Epithelial cell of esophagus (primary cell): ENCODE results near the gene SLC7A5.
"Not testable (repeated sequence)": the region's sequence is repeated elsewhere in the genome, so short reads cannot be mapped to it uniquely, and the experiment has no call there.

Experiments used
- DNase-seq: peaks from one replicate; pipeline ENCODE4 v3.0.0; 2010; ENCODE audit warnings: low read depth
- H3K4me3 ChIP-seq: 2 replicates; pipeline ENCODE4 v1.5.1; 2011; ENCODE audit warnings: mild to moderate bottlenecking, low read length, control low read depth
- TF ChIP-seq, protein P1 (sequence below): IDR thresholded peaks from 2 replicates; pipeline ENCODE4 v1.5.1; 2011; ENCODE audit warnings: low read depth, mild to moderate bottlenecking, low read length, control low read depth, inconsistent platforms; ENCODE audit not compliant: insufficient read depth; ENCODE audit errors: missing control alignments

SLC7A5 gene

DNA sequence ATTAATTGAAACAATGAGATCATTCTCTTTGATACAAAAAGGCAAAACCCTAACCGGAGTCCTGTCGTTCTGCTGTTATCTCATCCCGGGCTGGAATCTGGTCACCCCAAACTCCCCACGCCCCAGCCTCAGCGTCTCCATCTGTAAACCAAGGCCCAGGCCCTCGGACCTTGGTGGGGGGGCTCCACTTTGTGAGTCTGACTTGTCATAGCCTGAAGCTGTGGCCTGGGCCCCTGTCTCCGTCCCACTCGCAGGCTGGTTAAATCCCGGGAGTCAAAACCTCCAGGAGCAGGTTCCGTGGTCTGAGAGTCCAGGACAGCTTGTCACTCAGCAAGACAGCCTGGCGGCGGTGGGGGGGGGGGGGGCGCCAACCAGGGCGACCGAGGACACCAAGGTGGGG lies 50.0 kb downstream of the SLC7A5 start:
- TF ChIP-seq, protein P1, sequence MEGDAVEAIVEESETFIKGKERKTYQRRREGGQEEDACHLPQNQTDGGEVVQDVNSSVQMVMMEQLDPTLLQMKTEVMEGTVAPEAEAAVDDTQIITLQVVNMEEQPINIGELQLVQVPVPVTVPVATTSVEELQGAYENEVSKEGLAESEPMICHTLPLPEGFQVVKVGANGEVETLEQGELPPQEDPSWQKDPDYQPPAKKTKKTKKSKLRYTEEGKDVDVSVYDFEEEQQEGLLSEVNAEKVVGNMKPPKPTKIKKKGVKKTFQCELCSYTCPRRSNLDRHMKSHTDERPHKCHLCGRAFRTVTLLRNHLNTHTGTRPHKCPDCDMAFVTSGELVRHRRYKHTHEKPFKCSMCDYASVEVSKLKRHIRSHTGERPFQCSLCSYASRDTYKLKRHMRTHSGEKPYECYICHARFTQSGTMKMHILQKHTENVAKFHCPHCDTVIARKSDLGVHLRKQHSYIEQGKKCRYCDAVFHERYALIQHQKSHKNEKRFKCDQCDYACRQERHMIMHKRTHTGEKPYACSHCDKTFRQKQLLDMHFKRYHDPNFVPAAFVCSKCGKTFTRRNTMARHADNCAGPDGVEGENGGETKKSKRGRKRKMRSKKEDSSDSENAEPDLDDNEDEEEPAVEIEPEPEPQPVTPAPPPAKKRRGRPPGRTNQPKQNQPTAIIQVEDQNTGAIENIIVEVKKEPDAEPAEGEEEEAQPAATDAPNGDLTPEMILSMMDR = no peak

DNA sequence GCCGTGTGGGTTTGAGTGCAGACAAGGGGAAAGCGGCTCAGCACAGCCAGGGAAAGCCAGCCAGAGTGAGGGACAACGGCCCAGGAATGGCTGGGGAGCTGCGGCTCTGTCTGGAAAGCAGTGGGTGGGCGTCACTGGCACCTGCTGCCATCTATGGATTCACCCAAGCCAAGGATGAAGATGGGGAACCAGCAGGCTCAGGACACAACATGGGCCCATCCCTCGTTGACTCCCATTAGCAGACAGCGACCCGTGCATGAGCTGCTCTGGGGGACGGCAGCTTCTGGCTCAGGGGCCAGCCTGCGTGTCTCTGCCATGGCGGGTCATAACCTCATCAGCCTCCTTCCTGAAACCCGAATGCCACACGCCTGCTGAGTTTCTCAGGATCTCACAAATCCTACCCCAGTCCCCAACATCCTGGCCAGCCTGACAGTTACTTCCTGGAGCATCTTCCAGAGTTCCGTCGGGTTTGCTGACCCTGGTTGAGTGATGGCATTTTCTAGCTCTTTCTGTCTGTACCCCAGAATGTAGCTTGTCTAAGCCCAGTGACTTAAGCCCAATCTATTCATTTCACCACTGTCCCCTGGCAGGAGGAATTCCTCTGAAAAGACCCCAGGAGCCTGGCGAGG lies 50.7 kb downstream of the SLC7A5 start:
- no peak for DNase-seq
- TF ChIP-seq, protein P1 = no peak
- no peak overlapping the region for H3K4me3 ChIP-seq

More for the DNA sequence above, 50.0 kb downstream of the SLC7A5 start:
- DNase-seq = no peak
- H3K4me3 ChIP-seq = no peak overlapping the region

DNA sequence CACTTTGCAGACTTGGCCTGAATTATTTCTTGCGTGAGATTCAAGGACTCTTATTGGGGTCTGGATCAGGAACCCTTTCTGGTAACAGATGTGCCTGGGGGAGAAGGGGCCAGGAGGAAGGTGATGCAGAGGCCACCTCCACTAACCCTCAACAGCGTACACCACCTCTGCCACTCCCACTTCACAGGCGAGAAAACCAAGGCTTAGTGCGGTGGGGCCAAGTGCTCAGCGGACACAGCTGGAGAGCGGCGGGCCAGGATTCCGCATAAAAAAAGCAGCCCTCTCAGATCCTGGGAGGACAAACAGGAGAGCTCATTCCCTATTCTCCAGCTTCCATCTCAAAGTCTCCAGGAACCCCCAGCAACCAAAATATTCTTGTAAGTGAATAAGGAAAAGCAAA lies 51.4 kb downstream of the SLC7A5 start:
- no peak for DNase-seq
- no peak overlapping the region for H3K4me3 ChIP-seq
- TF ChIP-seq, protein P1 = no peak

DNA sequence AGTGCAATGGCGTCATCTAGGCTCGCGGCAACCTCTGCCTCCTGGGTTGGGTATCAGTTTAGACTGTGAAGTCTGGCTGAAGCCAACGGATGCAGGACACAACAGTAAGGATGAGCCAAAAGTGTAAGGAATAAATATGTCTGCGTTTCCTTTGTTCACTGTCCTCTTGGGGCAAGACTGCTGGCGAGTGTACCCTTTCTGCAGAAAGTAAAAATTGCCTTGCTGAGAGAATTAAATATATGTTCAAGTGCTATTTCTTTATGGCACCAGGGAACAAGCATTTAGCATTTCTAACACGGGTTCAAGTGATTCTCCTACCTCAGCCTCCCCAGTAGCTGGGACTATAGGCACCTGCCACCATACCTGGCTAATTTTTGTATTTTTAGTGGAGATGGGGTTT lies 51.9 kb downstream of the SLC7A5 start:
- H3K4me3 ChIP-seq, DNase-seq: not testable (repeated sequence)

DNA sequence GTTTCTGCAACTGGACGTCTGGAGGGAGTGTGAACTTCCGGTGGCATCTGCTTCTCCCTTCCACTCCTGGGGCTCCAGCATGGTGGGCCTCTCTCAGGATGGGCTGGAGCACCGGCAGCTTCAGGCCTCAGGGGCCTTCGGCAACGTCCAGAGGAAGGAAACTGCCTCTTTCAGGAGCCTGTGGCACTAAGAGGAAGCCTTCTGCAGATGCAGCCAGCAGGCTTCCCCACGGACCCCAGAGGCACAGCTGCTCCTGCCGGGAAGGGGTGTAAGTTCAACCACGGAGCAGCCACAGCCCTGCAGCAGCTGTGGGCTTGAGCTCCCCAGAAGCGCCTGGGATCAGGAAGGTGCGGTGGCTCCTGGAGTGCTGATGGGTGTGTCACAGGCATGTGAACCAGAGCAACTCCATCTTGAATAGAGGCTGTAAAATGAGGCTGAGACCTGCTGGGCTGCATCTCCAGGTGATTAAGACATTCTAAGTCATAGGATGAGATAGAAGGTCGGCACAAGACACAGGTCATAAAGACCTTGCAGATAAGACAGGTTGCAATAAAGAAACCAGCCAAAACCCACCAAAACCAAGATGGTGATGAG lies 52.7 kb downstream of the SLC7A5 start:
- no peak for DNase-seq
- no peak overlapping the region for H3K4me3 ChIP-seq
- TF ChIP-seq, protein P1 = no peak

DNA sequence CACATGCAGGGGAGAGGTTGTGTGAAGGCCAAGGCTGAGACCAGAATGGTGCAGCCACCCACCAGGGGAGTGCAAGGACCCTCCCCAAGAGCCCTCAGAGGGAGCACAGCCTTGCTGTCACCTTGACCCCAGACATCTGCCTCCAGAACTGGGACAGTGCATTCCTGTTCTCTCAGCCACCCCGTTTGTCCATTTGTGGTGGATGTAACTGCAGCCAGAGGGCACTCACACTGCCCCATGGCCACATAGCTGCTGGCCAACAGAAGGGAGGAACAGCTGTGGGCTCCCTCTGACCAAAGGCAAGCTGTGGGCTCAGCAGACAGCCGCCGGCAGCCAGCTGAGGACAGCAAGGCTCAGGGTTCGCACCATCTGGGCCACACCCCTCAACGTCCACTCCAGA lies 53.7 kb downstream of the SLC7A5 start:
- no peak for DNase-seq
- TF ChIP-seq, protein P1 = no peak
- no peak overlapping the region for H3K4me3 ChIP-seq

DNA sequence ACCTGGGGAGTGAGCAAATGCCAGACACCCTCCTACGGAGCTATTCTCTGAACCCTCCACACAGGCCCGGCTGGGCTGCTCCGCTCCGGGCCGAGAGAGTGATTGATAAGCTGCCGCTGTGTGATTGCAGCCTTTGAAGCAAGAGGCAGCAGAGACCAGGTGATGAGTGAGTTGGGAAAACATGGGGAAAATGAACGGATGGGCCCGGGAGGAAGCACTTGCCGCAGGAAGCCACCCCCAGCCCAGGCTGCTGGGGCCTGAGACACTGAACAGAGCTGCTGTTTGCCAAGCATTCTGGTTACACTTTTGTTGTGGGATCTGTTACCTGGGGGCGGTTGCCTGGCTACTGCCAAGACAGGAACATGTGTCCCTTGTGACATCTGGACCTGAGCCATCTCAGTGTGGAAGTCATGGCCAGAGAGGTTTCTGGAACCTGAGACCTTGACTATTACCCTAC lies 57.1 kb downstream of the SLC7A5 start:
- no peak overlapping the region for H3K4me3 ChIP-seq
- no peak for DNase-seq
- TF ChIP-seq, protein P1 = no peak

DNA sequence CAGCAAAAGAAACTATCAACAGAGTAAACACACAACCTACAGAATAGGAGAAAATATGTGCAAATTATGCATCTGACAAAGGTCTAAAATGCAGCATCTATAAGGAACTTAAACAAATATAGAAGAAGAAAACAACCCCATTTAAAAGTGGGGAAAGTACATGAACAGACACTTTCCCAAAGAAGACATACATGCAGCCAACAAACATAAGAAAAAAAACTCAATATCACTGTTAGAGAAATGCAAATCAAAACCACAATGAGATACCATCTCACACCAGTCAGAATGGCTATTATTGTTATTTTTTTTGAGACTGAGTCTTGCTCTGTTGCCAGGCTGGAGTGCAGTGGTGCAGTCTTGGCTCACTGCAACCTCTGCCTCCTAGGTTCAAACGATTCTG lies 57.9 kb downstream of the SLC7A5 start:
- not testable (repeated sequence) for H3K4me3 ChIP-seq, DNase-seq
